Measurements from ENCODE around the gene LAD1. TPM values are rescaled to one million over a fixed set of nuclear protein-coding genes. Genes with fewer than 3 reads are reported as not detected.

The LAD1 gene
- total and polyA plus RNA-seq, 9 of the 15 experiments (the other 6 are each of a cell fraction or from before 2014, with no cell fraction given), result 0.31 TPM; not detected in 8

DNA sequence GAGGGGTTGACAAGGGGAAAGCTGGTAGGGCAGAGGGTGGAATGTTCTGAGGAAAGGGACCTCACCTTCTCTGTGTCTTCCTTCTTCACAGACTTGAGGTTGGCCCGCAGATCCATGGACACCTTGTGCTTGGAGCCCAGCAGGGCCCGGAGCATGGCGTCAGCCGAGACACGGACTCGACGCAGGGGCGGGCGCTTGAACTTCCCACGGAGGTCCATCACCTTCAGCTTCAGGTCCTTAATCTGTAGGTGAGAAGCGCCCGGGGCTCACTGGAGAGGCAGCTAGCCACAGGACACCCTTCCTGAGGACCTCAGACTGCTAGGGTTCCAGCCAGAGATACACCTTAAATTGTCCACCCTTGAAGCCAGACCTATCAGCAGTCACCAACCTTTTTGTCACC lies 12.2 kb upstream of the LAD1 start:
- in situ Hi-C loops (cut with MboI), result no loop called here
- no peak overlapping the region for H3K9ac ChIP-seq (ENCODE audit: insufficient read depth in 1 of 2, low read depth in 2 of 2, low read length in 2 of 2)
- peaks cover 2% of the 10 kb centered on the region for H3K9me1 ChIP-seq (ENCODE audit: control insufficient read depth, insufficient read depth, low read length)
- no peaks in the 10 kb centered on the region for H3K36me3 ChIP-seq (ENCODE audit: control insufficient read depth, insufficient read depth, low read length)
- H3K4me3 ChIP-seq, result no peak overlapping the region
- ChIA-PET POLR2A (interaction anchor here (0.6 to 1.7 kb wide), 6 partner anchors 8 to 148 kb away, joined by 3 to 6 read pairs (median 4); no protein-coding TSS in a partner anchor), CTCF (ENCODE audit: low intra/inter-chr PET ratio) (no interaction called here)
- H3K4me1 ChIP-seq (replicated peaks in 1 of 2; ENCODE audit: control insufficient read depth in 2 of 2, insufficient read depth in 2 of 2, low read length in 2 of 2), result no peaks in the 10 kb centered on the region
- no peak for TF ChIP-seq HDAC8 (tag; IDR thresholded peaks at IDR 0.05)
- no peak for TF ChIP-seq ZNF280A (IDR thresholded peaks at IDR 0.05; ENCODE audit: low read depth, partially characterized antibody)
- TF ChIP-seq CBFA2T2 (conservative IDR thresholded peaks at IDR 0.05), result no peak
- TF ChIP-seq NR2C1 (IDR thresholded peaks at IDR 0.05), result no peak
- TF ChIP-seq NR2C1 (tag; IDR thresholded peaks at IDR 0.05), result no peak
- no peak for TF ChIP-seq CUX1 (CRISPR knock-in tag; IDR thresholded peaks at IDR 0.05)
- TF ChIP-seq ZNF217 (CRISPR knock-in tag; IDR thresholded peaks at IDR 0.05), result no peak
- intact Hi-C loops (cut with micrococcal nuclease), result no loop called here
- no peak overlapping the region for H3K4me2 ChIP-seq (ENCODE audit: insufficient read depth, low read length)
- peaks cover 50 to 63% of the 10 kb centered on the region in 2 experiments for H3K27me3 ChIP-seq (ENCODE audit: control insufficient read depth in 2 of 2, insufficient read depth in 2 of 2, low read length in 2 of 2)
- 2% methylated on average over 12 of the region's 12 CpGs for WGBS (ENCODE audit: insufficient coverage, low coverage, missing lambda C conversion rate)
- ATAC-seq (no peak), DNase-seq (ENCODE audit: extremely low read depth in 1 of 4, low spot score in 3 of 4) (no peak), FAIRE-seq (no peak)
- no TSS peak for BruUV-seq (replicated peaks)
- H4K20me1 ChIP-seq (replicated peaks; ENCODE audit: control insufficient read depth, insufficient read depth, low read length), result peaks cover 30% of the 10 kb centered on the region
- no peak overlapping the region for H2AFZ ChIP-seq (ENCODE audit: low read depth, low read length)
- H3K27ac ChIP-seq (ENCODE audit: extremely low read depth, low read depth, low read length), result no peak overlapping the region
- H3K79me2 ChIP-seq (ENCODE audit: control insufficient read depth, insufficient read depth, low read length), result no peaks in the 10 kb centered on the region
- H3K9me3 ChIP-seq (replicated peaks; ENCODE audit: control insufficient read depth, insufficient read depth, low read depth, low read length), result no peaks in the 10 kb centered on the region

All from K562 (cell line).